ENCODE measurements around the gene GARS1. TPM values are rescaled to one million over a fixed set of nuclear protein-coding genes. Genes with fewer than 3 reads are reported as not detected.
A peak's percentile ranks its signal among the peaks of the same experiment; 100 is the strongest.

The GARS1 gene
- total and polyA plus RNA-seq, 8 donors, result 34.0 to 191 (median 43.0) TPM

- ATAC-seq (no peak), FAIRE-seq (no peak), DNase-seq (peak in 2 of 6 donors; percentile 11 to 42)
- WGBS, 2 donors, result 89 to 91% methylated on average over 19 of the region's 19 CpGs
- Histone ChIP-seq H3K9me3 (no peaks in the 10 kb centered on the region), H3K4me3 (no peak overlapping the region), H3K27ac (no peak overlapping the region), H3K36me3 (no peaks in the 10 kb centered on the region), H3K4me1 (no peaks in the 10 kb centered on the region), H3K27me3 (no peaks in the 10 kb centered on the region)
- no peak for TF ChIP-seq CTCF (IDR thresholded peaks at IDR 0.05)
- intact Hi-C loops (cut with DNase I), result no loop called here
Measured at GRCh38 chr7:30652698-30653641, 58.3 kb downstream of the GARS1 start.

- DNase-seq (peak in 2 of 6 donors; percentile 45), FAIRE-seq (no peak)
Measured at GRCh38 chr7:30654296-30655090, 59.8 kb downstream of the GARS1 start.

GRCh38 chr7:30655096-30655970 lies 60.7 kb downstream of the GARS1 start:
- H3K4me3 ChIP-seq, result no peak overlapping the region
- H3K36me3 ChIP-seq, result no peaks in the 10 kb centered on the region
- 91 to 93% methylated on average over 22 of the region's 22 CpGs for WGBS, 2 donors
- H3K27me3 ChIP-seq, result no peaks in the 10 kb centered on the region
- intact Hi-C loops (cut with DNase I), result no loop called here
- FAIRE-seq, result no peak
- no peaks in the 10 kb centered on the region for H3K9me3 ChIP-seq
- peak in 2 of 6 donors; percentile 40 to 43 for DNase-seq
- ATAC-seq, result no peak
- TF ChIP-seq CTCF (IDR thresholded peaks at IDR 0.05), result no peak
- no peaks in the 10 kb centered on the region for H3K4me1 ChIP-seq
- no peak overlapping the region for H3K27ac ChIP-seq

More at GRCh38 chr7:30654296-30655090, 59.8 kb downstream of the GARS1 start:
- H3K27ac ChIP-seq, result no peak overlapping the region
- no peaks in the 10 kb centered on the region for H3K36me3 ChIP-seq
- no peaks in the 10 kb centered on the region for H3K4me1 ChIP-seq
- intact Hi-C loops (cut with DNase I), result no loop called here
- no peak for ATAC-seq
- H3K4me3 ChIP-seq, result no peak overlapping the region
- H3K27me3 ChIP-seq, result no peaks in the 10 kb centered on the region
- no peaks in the 10 kb centered on the region for H3K9me3 ChIP-seq
- no peak for TF ChIP-seq CTCF (IDR thresholded peaks at IDR 0.05)
- WGBS, 2 donors, result 92 to 93% methylated on average over 15 of the region's 15 CpGs

GRCh38 chr7:30656006-30656957 lies 61.6 kb downstream of the GARS1 start:
- Histone ChIP-seq H3K27ac (no peak overlapping the region), H3K4me1 (no peaks in the 10 kb centered on the region), H3K36me3 (no peaks in the 10 kb centered on the region), H3K9me3 (no peaks in the 10 kb centered on the region), H3K27me3 (no peaks in the 10 kb centered on the region), H3K4me3 (no peak overlapping the region)
- ATAC-seq (no peak), FAIRE-seq (no peak), DNase-seq (peak in 2 of 6 donors; percentile 31 to 41)
- 80 to 82% methylated on average over 21 of the region's 21 CpGs for WGBS, 2 donors
- intact Hi-C loops (cut with DNase I), result no loop called here
- TF ChIP-seq CTCF (IDR thresholded peaks at IDR 0.05), result no peak
